Colon (tissue), 2 donors: ENCODE measurements around the gene CD1D.
"Not testable (repeated sequence)": the region's sequence is repeated elsewhere in the genome, so short reads cannot be mapped to it uniquely, and the experiment has no call there.

ENCODE experiments used
- FAIRE-seq: peaks from 2 replicates; lab custom pipeline; 2012; peaks lifted over from hg19 to GRCh38; lab: Jason Lieb, UNC
- donor health status: control.
- donor health status: control.

CD1D gene

DNA sequence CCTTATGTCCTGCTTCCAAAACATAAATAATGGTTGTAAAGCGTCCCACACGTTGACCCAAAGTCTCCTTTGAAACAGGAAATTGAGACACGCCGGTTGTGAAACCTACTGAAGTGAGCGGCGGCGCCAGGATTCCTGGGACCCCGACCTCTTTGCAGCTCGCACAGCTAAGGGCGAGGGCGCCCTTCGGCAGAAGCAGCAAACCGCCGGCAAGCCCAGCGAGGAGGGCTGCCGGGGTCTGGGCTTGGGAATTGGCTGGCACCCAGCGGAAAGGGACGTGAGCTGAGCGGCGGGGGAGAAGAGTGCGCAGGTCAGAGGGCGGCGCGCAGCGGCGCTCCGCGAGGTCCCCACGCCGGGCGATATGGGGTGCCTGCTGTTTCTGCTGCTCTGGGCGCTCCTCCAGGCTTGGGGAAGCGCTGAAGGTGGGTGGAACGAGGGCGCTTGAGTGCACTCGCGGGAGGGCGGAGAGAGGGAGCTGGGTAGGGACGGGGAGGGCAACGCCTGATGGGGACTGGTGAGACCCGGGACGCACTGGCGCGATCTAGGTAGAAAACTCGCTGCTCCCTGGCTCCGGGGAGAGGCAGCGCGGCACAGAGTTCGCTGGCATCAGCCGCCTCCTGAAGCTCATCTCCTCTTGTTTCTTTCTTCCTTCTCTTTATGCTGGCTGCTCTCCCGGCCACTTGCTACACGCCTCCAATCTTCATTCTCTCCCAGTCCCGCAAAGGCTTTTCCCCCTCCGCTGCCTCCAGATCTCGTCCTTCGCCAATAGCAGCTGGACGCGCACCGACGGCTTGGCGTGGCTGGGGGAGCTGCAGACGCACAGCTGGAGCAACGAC, at the start of gene CD1D:
CD1D (plus strand) TSS at position 155 of the 836 bp plus-strand sequence; CDS start at position 362, 207 bp downstream.
- FAIRE-seq = no peak

DNA sequence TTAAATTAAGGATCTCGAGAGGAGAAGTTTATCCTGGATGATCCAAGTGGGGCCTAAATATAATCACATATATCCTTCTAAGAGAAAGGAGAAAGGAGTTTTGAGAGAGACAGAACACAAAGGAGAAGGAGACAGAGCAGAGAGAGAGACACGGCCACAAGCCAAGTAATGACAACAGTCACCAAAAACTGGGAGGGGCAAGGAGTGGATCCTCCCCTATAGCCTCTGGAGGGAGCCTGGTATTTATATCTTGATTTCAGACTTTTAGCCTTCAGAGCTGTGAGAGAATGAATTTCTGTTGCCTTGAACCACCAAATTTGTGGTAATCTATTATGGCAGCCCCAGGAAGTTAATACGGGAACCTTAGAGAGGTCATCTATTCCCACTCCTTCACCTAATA, 49.5 kb upstream of the CD1D start:
- FAIRE-seq = no peak

DNA sequence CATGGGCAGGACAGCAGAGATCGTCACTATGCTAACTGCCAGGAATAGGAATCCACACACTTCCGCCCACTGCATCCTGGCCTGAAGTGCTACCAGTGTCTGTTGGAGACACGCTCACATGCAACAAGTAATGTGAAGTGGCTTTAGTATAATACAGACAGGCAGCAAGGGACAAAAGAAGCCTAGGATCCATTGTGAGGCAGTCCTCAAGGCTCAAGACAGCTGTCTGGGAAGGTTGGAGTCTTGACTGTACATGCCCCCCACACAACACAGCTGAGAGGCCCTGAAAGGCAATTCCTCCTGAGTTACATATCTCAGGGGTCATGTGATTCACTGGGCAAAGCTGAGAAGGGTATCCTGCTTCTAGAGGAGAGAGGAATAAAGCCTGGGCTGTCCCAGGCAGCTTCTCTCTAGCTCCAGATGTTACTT, 39.9 kb upstream of the CD1D start:
- no peak for FAIRE-seq

DNA sequence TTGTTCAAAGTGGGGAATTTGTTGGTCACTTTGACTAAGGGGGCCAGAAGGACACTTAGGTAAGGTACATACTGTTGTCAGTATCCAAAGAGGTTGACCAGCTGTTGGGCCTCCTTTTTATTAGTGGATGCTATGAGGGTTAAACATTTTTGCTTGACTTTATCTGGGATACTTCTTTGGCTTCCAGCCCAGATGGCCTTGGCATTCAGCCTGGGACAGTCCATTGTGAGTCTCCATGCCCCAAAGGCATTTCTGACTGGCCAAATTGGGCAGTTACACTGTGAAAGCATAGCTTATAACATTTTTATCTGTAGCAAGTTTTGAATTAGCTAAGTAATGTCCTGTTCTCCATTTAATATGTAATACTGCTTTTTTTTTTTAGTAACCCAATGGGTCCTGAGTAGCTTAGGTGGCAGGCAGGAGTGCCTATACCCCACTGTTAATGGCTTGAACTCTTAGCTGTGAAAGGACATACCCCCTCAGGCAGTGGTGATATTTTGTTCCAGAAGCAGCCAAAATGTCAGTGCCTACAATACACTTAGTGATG, 35.4 kb upstream of the CD1D start:
- no peak for FAIRE-seq

DNA sequence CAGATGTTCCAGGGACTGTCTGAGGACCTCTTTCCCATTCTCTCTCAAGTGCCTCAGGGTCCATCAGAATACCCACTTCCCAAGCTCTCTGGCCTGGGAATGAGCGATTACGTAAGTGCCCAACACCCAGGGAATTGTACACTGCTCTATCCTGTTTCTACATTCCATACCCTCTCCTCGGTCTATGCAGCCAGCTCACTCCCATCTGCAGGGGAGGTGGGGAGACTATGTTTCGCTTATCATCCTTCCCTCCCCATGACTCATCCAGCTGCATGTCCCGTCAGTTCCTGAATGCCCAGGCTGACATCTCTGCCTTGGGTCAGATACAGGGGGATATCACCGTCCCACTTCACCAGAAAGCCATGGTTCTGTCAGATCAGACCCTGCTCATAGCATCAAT, 34.5 kb upstream of the CD1D start:
- FAIRE-seq = no peak

DNA sequence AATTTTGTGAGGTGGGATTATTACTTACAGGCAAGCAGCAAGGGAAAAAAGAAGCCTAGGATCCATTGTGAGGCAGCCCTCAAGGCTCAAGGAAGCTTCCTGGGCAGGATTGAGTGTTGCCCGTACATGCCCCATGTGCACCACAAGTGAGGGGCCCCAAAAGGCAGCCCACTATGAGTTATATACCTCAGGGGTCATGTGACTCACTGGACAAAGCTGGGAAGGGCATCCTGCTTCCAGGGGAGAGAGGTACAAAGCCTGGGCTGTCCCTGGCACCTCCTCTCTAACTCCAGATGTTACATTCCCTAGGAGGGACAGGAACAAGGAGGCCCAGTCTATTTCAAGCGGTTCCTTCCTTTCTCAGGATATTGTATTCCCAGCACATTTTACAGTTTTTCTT, 34.0 kb upstream of the CD1D start:
- no peak for FAIRE-seq

DNA sequence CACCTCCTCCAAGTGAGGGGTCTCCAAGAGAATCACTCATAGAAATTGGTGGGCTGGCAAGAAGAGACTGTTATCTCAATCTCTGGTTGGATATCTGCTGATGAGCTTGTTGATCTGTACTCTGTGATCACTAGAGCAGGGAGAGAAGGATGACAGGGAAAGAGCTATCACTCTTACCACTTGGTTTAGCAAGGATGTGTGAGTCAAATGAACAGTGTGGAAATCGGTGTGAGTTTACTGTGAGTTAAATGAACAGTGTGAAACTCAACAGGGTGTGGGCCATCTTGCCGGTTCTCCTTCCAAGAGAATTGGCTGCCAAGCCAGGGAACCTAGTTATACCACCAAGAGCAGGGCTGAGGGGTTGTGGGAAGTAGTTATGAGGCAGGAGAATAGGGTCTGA, 33.3 kb upstream of the CD1D start:
- no peak for FAIRE-seq

DNA sequence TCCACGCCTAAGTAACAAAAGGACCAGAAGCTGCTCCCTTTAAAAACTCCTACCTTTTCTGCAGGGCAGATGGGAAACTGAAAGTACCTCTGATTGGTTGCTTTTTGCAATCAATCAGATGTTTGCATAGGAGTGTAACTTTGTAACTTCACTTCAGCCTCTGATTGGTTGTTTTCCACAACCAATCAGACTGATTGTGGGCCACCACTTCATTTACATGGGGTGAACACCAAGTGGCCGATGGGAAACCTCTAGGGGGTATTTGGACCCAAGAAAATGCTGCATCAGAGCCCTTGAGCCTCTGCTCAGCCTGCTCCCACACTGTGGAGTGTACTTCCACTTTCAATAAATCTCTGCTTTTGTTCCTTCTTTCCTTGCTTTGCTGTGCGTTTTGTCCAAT, 32.8 kb upstream of the CD1D start:
- FAIRE-seq = no peak

DNA sequence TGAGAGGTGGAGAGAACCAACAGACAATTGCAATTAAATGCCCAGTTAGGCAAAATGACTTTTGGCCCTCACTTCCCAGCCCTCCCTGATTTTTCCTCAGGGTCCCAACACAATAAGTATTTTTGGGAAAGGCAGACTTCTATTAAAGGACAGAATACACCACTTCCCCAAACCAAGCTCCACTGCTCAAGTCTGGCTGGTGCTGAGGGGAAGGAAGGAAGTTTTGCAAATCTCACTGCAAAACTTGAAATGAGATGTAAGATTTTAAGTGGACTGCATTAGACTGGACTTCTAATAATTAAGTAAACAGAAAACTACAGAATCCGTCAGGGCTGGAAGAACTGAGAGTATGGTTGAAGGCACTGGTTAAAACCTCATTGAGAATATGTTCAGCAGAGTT, 32.2 kb upstream of the CD1D start:
- FAIRE-seq = no peak

DNA sequence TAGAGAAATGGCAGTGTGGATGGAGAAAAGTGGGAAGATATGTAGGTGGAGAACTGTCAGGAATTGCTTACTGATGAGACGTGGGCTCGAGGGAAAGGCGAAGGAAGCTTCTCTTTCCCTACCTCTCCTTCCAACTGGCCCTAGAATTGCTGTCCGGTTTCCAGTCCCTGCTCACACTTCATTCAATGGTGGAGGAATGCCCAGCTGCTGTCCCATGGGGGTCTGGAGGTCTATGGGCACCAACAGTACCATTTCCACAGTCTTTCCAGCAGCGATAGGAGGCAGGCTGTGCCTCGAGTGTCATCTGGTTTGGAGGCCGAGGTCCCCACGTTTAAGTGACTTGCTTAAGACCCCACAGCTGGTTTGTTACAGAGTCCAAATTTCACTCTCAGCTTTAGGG, 31.5 kb upstream of the CD1D start:
- FAIRE-seq = no peak

DNA sequence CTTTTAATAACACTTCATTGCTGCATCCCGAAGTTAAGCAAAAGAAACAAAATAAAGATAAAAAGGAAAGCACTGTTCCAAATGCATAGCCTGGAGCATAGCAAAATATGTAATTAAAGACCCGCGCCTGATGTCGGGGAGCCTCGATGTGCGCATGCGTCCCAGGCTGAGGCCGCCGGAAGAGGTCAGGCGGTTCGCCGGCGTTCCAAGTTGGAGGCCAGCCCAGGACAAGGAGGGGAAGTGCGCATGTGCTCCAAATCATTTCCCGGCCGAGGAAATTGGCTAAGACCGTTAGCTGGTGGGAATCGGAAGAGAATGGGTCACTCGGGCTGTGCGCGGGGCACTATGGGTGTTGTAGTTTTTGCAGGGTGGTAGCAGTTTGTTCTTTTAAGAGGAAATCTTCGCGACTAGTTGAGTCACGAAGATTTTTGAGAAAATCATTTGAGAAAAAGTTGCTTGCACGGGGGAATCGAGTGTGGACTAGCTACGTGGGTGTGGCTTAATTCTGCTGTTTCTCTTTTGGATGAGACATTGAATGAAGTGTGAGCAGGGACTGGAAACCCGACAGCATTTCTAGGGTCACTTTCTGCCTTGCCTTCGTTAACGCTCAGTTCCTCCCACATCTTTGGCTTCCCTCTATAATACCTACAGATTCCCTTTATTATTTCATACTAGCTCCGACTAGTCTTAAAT, 31.0 kb upstream of the CD1D start:
- FAIRE-seq = no peak

DNA sequence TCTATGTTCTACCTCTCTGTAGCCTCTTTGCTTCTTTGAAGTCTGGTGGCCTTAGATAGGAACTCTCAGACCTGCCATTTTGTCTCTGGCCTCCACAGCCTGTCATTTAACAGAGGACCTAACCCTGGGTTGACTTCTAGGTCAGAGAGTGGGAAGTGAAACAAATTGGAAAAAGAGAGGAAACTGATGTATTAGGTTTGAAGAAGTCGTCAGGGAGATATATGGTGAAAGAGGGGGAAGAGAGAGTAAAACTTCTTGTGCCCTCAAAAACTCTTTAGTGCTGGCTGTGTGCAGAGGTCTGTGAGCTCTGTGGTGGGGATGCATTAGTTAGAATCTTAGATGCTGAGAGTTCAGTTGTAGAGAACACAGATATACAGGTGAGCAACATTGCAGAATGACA, 30.2 kb upstream of the CD1D start:
- FAIRE-seq = no peak

DNA sequence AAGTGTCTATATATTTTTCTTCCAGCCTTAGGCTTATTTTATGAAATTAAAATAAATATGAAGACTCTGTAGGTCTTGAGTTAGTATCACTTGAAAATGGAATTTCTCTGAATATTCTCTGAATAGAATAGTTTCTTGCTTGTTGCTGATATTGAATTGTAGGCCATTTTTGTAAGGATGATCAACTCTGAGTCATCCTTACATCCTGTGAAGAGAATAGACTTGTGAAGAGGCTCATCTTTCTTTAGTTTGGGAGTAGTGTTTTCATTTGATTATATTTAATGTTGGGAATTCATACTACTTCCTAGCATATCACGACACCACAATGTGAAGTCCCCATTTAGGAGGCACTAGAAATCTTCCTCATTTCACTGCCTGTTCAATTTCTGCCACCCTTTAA, 27.5 kb upstream of the CD1D start:
- FAIRE-seq = no peak

DNA sequence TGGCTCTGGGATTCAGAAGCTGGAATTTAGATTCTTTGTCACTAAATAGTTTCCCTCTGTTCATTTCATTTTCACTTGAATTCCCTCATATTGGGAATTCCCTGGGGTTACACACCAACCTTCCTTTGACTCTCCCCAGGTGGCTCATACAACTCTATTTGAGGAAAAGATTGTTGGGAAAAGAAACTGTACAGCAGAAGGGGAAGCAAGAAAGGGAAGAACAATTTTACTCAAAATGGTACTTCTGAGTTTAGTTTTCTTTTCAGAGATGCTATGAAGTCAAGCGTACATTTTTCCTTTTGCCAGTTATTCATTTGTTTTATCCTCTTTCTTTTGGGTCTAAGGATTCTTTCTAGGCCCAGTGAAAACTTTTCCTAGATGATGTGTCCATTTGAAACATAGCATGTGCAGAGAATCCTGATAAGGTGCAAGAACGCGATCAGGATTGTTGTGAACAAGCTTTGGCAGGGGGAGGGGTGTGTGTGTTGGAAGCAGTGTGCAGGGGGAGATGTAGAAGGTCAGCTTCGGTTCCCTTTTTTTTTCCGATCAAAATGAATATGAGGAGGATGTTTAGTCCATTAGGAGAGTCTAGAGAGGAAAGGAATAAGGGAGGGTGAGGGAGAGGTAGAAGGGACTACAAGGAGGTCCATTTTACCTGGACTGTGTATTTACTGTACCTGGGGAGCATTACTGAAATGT, 26.8 kb upstream of the CD1D start:
- FAIRE-seq = no peak

DNA sequence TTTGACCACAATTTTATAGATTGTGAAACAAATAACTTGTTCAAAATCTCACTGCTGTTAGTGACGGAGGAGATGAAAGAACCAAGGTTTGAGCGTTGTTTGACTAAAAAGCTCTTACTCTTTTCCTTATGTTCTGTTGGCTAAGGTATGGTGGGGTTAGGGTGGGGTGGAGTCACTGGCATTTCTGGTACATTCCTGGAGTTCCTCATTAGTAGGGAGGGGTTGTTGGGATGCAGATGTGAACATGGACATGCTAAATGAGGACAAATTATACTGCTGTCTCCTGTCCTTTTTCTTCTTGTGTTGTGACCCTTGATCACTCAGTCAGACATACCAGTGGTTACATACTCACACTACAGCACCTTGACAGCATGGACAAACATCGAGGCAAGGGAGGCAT, 26.2 kb upstream of the CD1D start:
- no peak for FAIRE-seq

DNA sequence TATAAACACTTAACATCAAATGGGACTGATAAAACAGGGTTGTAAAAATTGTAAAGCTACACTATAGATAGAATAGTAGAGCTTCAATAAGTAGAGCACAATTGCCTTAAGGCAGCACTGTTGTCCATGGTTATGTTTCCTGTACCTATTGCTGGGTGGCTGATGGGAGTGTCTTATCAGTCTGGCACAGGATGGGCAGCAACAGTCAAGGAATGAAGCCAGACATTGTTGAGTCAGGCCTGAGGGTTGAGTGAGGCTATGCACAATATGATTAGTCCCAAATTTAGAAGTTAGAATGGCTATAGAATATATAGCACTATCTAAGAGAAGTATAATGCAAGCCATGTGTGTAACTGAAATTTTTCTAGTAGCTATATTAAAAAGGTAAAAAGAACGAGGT, 25.0 kb upstream of the CD1D start:
- no peak for FAIRE-seq

DNA sequence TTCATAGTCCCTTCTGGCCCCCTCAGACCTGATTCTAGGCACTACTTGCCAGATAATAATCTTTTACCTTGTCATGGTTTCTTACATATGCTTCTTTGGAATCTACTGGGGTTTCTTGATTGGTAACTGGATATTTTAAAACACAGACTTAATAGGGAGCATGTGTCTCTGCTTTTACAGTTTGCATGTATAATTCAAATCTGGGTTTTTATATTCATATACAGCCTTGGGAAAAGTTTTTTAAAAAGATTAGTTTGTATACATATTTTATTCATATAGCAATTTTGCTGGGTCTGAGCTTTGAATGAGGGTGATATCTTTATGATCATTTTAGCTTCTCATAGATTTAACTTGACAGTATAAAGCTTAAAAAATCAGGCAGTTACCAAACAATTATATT, 21.1 kb upstream of the CD1D start:
- no peak for FAIRE-seq

DNA sequence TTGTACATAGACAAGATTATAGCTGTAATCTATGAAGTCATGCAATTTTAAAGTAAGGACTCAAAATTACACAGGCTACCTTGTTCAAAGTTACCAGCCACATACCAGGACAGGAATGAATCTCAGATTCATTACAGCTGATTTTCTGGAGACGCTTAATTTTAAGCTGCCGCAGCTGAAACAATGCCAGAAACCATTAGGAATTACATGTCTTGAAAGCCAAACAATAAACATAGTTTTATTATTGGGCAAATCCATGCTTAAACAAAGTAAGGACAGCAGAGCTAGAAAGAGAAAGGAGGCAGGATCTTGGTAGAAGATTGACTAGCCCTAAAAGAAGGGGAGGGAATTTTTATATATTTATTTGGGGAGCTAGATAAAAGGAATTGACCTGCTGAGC, 19.2 kb upstream of the CD1D start:
- FAIRE-seq = no peak

DNA sequence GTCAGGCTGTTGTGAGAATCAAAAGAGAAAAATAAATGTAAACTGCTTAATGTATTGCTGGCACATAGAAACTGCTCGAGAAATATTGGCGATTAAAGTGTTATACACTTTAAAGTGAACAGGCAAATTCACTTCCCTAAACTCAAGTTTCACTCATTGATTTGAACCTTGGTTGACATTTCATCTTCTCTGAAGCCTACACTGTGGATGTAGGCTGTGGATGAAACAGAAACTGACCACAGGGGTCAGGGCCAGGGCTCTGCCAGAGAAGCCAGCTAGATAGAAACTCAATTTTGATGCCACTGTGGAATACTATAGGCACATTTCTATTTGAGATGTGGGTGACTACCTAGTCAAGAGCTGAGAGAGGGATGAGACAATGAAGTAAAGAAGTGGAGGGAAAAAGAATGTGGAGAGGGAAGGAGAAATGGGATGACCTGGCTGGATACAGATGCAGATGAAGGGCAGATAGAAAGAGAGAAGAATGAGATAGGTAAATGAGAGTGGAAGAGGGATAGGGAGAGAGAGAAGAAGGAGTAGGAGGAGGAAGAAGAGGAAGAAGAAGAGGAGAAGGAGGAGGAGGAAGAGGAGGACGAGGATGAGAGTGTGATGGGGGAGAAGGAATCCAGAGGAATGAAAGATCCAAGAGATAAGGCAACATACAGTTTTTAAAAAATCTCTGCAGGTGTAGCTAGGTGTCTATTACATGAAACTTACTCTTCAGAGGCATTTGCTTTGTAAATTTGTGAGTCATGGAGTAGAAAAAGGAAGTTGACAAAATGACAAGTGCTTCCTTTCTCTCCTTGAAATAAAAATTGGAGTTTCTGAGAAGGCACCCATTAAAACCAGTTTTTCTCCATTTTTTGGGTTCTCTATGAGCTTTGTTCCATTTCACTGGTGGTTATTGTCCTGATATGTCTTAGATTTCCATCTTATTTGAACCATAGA, 17.4 kb upstream of the CD1D start:
- FAIRE-seq = no peak

DNA sequence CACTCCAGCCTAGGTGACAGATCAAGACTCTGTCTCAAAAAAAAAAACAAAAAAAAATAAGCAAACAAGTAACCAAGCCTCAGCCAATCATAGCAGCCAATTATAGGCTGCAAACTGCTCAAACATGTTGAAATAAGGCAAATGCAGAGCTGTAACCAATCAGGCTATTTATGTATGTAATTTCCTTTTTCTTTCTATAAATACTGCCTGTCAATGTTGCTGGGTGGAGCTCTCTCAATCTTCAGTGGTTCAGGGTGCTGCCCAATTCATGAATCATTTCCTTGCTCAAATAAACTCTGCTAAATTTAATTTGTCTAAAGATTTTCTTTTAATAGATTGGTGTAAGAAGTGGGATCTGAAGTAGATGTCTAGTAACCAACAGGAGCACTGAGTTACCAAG, 11.6 kb upstream of the CD1D start:
- FAIRE-seq = no peak

DNA sequence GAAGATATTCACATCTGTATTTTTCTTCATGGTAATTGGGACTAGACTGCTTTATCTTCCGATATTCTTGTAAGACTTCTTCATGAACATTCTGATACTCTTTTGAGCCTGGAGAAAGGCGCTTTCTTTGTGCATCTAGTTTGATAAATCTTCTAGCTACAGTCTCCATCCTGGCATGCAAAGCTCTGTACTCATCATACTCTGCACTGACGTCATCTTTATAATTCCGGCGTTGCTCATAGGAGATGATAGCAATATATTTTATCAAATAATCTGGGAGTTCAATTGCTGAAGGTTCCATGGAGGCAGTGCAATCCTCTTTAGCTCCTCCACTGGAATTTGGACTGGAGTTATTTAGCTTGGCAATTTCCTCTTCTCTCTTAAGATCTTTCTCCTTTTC, 4.8 kb upstream of the CD1D start:
- FAIRE-seq = not testable (repeated sequence)

DNA sequence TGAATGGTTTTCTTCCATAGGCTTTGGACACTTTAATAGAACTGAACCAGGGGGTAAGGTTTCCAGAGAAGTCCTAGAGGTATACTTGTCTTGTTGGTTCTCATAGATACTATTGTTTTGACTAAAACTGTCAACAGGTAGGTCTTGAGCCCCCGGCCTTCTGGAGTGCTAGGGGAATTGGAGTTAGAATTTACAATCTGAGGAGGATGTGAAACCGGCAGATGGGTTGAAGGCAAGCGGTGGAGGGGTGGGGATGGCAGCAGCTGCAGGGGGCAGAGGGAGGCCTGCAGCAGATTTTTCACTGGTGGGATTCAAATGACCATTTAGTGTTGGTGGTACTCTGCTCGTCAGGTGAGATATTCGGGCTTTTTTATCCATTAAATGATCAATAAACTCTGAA, 4.3 kb upstream of the CD1D start:
- FAIRE-seq = no peak
